Left hindlimb (tissue), 1 donor: Measurements from ENCODE around the gene KIR2DL3.

Source experiments
- DNase-seq: peaks from one replicate; pipeline ENCODE4 v3.0.0-alpha.2; 2018

The KIR2DL3 gene

DNA sequence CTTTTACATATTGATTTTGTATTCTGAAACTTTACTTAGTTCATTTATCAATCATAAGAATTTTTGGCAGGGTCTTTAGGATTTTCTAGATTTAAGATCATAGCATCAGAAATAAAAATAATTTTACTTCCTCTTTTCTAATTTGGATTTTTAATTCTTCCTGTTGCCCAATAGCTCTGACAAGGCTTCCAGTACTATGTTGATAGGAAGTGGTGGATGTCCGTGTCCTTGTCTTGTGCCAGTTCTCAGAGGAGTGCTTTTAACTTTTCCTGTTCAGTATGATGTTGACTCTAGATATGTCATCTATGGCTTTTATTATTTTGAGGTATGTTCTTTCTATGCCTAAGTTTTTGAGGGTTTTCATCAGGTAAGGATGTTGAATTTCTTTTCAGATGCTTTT lies 57.4 kb downstream of the KIR2DL3 start:
- no peak for DNase-seq
